Ammon's horn (tissue), 1 donor: ENCODE measurements around the gene HOXA10.

Source experiments
- DNase-seq: peaks from one replicate; pipeline ENCODE4 v3.0.0-alpha.2; 2016; ENCODE audit warnings: low spot score

The HOXA10 gene

DNA sequence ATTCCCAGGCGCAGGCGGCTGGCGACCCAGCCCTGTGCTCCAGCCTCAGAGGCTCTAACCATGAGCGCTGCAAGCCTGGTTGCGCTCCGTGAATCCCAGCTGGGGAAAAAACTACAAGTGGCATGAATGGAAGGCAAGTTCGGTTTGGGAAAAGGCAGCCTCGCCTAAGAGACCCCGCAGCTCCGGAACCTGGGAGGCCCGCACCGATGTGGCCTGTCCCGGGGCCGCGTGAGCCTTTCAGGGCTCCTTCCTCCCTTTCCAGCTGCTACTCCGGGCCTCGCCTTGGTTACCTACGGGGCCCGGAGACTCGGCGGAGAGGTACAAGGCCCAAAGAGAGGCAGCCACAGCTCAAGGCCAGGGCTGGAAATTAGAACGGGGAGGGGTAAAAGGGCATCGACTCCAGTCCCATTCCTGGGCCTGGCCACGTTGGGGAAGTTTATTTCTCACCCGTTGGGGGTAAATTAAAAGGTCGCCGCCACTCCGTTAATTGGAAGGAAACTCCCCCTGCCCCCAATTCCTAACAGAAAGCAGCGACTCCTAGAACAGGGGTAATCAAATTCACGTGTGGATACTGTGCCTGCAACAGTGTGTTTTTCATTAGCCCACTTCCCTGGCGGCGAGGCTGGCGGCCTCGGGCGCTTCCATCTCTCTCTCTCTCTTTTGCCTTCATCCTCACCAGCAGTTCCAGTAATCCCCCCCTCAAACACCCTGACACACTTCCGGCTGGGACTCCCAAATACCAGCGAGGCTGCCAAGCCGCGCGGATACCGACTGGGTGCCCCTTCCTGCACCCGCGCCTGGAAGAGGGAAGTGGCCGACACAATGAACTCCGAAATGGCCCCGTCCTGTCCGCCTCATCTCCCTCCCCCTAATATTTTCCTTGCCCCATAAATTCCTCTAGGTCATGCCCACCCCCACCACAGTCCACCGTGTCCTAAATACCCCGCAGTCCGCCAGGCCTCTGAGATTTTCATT is 7.3 kb downstream of the HOXA10 start:
- DNase-seq: no peak

- DNase-seq: no peak
These were observed 8.1 kb downstream of the HOXA10 start for GRCh38 chr7:27165996-27166530.

GRCh38 chr7:27165089-27165995 is 8.8 kb downstream of the HOXA10 start, which contains the start of gene HOXA9:
TSS of gene HOXA9 (minus strand) at chr7:27165537. CDS start at chr7:27165457, 80 bp downstream.
- no peak for DNase-seq

DNA sequence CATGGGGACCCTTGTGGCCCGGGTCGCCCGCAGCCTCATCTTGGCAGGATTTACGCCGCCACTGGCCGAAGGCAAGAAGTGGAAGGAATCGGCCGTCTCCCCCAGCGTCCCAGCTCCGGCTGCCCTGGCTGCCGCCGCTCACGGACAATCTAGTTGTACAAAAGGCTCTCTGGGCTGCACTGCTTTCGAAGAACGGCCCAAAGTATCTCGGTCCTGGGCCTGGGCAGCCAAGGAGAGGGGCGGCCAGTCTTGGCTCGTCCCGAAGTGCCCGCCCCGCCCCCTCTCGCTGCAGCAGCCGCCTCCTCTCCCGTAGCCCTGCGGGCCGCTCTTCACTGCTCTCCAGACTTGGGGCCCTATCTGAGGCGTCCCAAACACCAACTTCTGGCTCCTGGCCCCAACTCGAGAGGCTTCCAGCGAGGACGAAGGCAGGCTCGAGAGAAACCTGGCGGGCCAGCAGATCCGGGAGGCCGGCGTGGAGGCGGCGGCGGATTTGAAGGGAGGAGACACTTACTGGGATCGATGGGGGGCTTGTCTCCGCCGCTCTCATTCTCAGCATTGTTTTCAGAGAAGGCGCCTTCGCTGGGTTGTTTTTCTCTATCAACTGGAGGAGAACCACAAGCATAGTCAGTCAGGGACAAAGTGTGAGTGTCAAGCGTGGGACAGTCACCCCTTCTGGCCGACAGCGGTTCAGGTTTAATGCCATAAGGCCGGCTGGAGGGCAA is 9.6 kb downstream of the HOXA10 start:
- no peak for DNase-seq

GRCh38 chr7:27164045-27164366 is 10.1 kb downstream of the HOXA10 start:
- DNase-seq: no peak

DNA sequence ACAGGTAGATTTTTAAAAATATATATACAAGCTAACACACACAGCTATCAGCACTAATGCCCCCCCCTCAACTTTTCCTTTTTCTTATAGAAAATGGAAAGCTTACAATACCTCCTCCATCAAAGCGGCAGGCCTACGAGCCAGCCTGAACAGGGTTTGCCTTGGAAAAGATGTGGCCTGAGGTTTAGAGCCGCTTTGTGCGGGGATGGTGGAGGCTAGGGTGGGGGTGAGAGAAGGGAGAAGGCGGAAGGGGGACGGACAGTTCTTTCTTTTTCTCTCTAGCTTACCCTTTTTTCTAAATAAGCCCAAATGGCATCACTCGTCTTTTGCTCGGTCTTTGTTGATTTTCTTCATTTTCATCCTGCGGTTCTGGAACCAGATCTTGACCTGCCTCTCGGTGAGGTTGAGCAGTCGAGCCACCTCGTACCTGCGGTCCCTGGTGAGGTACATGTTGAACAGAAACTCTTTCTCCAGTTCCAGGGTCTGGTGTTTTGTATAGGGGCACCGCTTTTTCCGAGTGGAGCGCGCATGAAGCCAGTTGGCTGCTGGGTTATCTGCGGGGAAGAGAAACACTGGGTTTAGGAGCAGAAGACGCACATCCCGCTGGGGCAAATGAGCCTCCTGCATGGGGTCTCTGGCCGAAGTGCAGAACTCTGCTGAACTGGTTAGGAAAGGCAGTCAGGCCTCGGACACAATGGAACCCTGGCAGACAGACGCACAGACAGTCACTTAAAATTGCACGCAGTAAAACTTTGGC is 10.7 kb downstream of the HOXA10 start:
- DNase-seq: no peak

GRCh38 chr7:27162561-27163287 is 11.4 kb downstream of the HOXA10 start:
- no peak for DNase-seq

DNA sequence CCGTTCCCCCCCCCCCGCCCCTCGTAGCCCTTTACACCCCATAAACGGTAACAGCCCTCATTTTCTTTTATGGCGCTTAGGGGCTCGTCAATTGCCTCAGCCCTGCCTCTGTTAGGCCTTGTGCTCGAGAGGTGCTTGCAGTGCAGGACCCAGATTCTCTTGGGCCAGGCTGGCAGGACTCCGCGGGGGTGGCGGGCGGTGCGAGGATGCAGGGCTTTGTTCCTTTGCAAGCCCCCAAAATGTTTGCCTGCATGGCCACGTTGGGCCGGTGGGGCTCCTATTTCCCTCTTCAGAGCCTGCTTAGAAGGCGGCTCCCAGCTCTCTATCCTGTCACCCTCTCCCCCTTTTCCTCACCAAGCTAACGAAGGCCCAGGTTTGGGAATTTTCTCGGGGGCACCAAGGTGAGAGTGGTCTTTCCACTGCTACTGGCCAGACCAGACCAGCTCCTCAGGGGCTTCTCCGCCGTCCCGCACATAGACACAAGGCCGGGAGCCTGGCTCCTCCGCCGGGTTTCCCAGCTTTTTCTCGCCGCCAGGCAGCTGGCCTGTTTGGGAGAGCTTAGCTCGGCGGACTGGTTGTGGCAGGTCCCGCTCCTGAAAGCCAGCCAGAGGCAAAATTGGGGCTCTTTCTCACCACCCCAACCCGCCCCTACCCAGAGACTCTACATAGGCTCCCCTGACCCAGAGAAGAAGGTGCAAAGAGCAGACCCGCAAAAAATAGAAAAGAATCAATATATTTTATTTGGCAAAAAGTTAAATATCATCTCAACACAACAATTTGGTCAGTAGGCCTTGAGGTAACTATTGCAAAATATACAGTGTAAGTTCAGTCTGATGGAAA is 12.2 kb downstream of the HOXA10 start:
- no peak for DNase-seq

DNA sequence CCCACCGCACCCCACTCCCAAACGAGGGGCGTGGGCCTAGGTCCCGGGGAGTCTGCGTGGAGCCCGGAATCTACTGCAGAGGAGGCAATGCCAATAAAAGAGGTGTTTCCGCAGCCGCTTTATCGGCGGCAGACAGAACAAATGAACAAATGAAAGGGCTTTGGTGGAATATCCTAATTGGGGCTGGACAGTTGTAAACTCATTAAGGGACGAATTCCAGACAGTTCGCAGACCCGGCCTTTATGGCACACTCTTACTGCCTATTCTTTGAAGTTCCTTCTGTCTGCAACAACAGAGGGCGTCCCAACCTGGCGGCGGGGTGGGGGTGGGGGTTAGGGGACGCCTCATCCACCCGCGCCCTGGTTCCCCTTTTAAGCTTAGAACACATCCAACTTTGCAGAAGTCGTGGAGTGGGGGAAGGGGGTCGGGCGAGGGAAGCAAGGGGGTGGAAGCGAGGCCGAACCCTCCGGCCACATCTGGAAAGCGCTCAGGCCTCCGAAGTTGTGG is 12.9 kb downstream of the HOXA10 start:
- DNase-seq: peak; percentile 12

- DNase-seq: peak; percentile 89
These were observed 13.4 kb downstream of the HOXA10 start for GRCh38 chr7:27160546-27161213.

GRCh38 chr7:27160145-27160545 is 14.0 kb downstream of the HOXA10 start:
- DNase-seq: no peak

- no peak for DNase-seq
These were observed 14.6 kb downstream of the HOXA10 start for GRCh38 chr7:27159266-27160144.

GRCh38 chr7:27158436-27159265 is 15.5 kb downstream of the HOXA10 start:
- DNase-seq: no peak

DNA sequence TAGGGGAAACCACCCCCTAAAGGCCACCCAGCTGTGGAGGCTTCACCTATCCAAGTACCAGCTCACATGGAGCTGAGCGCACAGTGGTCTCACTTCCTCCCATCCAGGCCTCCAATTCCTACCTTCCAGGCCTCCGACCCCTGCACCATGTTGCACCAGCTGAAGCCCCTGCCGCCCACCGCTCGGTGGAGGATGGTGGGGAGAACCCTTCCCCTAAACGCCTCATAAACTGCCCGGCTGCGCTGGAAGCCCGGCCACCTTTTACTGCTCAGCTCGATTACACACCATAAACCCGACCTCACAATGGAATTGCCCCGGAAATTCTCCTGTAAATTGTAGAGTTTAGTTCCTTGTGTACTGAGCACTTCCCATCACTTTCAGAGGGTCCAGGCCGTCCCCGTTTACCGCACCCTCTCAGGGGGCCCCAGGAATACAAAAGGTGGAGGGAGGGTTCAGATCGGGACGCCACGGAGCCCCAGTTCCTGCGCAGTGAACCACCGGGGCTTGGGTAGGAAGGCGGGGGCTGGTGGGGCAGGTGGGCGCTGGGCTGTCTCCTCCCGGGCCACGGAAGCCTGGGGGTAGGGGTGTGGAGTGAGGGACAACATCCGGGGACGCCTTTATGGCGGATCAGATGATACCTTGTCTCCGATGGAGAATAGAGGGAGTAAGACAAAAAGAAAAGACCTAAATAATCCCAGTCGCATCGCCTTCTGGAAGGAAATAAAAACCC is 16.3 kb downstream of the HOXA10 start:
- no peak for DNase-seq

DNA sequence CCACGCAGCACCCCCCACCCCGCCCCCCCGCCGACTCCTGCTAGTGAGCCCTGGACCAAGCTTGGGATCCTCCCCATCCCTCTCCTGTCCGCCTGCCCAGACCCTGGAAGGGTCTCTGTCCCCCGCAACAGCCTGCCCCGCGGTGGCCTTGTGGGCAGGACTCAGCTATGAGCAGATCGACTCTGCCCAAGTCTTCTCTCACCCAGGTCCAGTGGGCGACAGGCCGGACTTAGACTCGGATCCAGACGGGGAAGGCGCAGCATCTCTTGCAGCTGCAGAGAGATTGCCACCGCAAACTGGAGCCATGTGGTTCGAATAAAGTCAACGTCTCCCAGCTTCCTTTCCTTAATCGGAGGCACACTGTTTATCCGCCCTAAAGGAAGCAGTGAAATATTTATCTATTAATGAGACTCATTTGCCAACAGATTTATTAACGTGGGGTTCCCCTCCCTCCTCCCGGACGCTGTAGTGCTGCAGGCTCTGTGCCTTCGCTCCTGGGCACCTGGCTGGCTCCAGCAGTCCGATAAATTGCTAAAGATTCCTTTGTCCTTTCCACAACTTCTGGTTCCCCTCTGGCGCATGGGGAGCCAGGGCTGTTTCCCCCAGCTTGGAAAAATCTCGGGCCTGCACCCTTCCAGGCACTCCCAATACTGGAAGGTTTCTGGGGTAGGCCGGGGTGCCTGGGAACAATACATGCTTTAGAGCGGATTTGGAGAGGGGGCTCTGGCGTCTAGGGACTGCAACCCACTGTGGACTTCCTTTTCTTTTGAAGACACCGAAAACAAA is 17.0 kb downstream of the HOXA10 start:
- DNase-seq: no peak
